GM13976 (cell line): ENCODE results near the gene ABHD14A.

ENCODE experiments used
- DNase-seq: peaks from one replicate; pipeline ENCODE4 v3.0.0; 2012; ENCODE audit warnings: low spot score
- CTCF ChIP-seq: IDR thresholded peaks from 2 replicates; pipeline ENCODE4 v1.5.1; 2012; ENCODE audit warnings: borderline replicate concordance, mild to moderate bottlenecking; ENCODE audit not compliant: insufficient read depth; ENCODE audit errors: extremely low read depth, missing control alignments, control extremely low read depth
- in situ Hi-C: fragments of 300-500 bp; cut with MboI; formaldehyde crosslinking; loops from one replicate; pipeline ENCODE4 v1.12.0; 2022; ENCODE audit warnings: low sequenced_read_pairs, mixed read lengths, inconsistent platforms; ENCODE audit not compliant: unreplicated experiment

The ABHD14A gene

GRCh38 chr3:51941798-51942602, 32.9 kb upstream of the ABHD14A start, which contains the start of the genes PARP3 and RRP9:
PARP3 (plus strand) TSS chr3:51942363; CDS start chr3:51943356, 993 bp downstream.
RRP9 (minus strand) TSS chr3:51941904; CDS start chr3:51941867, 37 bp downstream.
- in situ Hi-C loops: no loop called here
- peak; percentile 99 for TF ChIP-seq CTCF
- peak; percentile 100 for DNase-seq

GRCh38 chr3:51942603-51943450, 32.0 kb upstream of the ABHD14A start:
- DNase-seq: peak; percentile 91
- in situ Hi-C loops: no loop called here
- no peak for TF ChIP-seq CTCF

GRCh38 chr3:51943451-51944391, 31.1 kb upstream of the ABHD14A start:
- TF ChIP-seq CTCF: no peak
- in situ Hi-C loops: no loop called here

GRCh38 chr3:51944451-51945021, 30.3 kb upstream of the ABHD14A start:
- no peak for DNase-seq
- in situ Hi-C loops: no loop called here
- TF ChIP-seq CTCF: no peak

More at GRCh38 chr3:51943451-51944391, 31.1 kb upstream of the ABHD14A start:
- no peak for DNase-seq

DNA sequence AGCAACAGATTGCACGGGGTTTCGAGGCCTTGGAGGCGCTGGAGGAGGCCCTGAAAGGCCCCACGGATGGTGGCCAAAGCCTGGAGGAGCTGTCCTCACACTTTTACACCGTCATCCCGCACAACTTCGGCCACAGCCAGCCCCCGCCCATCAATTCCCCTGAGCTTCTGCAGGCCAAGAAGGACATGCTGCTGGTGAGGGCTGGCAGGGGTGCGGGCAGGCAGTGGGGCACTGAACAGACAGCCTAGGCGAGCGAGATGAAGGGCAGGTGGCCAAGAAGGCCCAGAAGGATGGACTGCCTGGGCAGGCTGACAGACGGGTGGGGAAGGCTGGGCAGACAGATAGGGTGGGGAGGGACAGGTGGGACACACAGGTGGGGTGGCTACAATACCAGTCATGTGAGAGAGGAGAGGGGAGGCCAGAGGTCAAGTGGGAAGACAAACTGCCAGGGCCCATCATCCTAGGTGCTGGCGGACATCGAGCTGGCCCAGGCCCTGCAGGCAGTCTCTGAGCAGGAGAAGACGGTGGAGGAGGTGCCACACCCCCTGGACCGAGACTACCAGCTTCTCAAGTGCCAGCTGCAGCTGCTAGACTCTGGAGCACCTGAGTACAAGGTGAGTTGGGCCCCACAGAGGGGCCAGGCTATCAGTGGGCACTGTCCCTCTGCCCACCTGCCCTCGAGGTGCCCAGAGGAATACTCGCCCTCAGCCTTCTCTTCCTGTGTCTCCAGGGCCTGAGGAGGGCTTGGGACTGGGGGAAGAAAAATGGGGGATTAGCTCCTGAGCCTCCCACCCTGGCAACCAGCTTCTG, 29.6 kb upstream of the ABHD14A start:
- DNase-seq: no peak
- in situ Hi-C loops: no loop called here
- no peak for TF ChIP-seq CTCF
